DND-41 (cell line): ENCODE results near the gene KCNG4.
A peak's percentile ranks its signal among the peaks of the same experiment; 100 is the strongest.

Experiments used
- ATAC-seq: fragments of 200-7000 bp; cut with Tn5 transposase; 3 replicates; pipeline ENCODE4 v1.9.1; 2021; ENCODE audit warnings: low read depth; ENCODE audit not compliant: insufficient read depth
- DNase-seq: peaks from one replicate; pipeline ENCODE4 v3.0.0-alpha.2; 2020
- H2AFZ ChIP-seq: 2 replicates; pipeline ENCODE4 v1.6.0; 2012; ENCODE audit warnings: low read depth, low read length
- H3K27ac ChIP-seq: 2 replicates; pipeline ENCODE4 v1.5.1; 2012; ENCODE audit warnings: low read length, inconsistent platforms
- H3K27me3 ChIP-seq: fragments of 200-600 bp; sonication (generic); 2 replicates; pipeline ENCODE4 v1.6.0; 2012; ENCODE audit warnings: low read length, mild to moderate bottlenecking, inconsistent platforms; ENCODE audit not compliant: insufficient read depth, poor library complexity
- H3K36me3 ChIP-seq: 2 replicates; pipeline ENCODE4 v1.5.1; 2012; ENCODE audit warnings: low read length, inconsistent platforms; ENCODE audit not compliant: insufficient read depth
- H3K4me1 ChIP-seq: 2 replicates; pipeline ENCODE4 v1.5.1; 2012; ENCODE audit warnings: mild to moderate bottlenecking, low read length; ENCODE audit not compliant: insufficient read depth
- H3K4me2 ChIP-seq: 2 replicates; pipeline ENCODE4 v1.6.0; 2012; ENCODE audit warnings: mild to moderate bottlenecking, moderate library complexity, low read length, inconsistent platforms; ENCODE audit not compliant: insufficient read depth
- H3K4me3 ChIP-seq, 2 experiments: fragments of 200-600 bp in 1 of 2; shearing (Covaris generic) in 1 of 2; 2 replicates each; pipeline ENCODE4 v1.5.1; 2012 to 2016; ENCODE audit warnings: inconsistent platforms in 2 of 2, low read length in 2 of 2, mild to moderate bottlenecking in 2 of 2, low read depth in 1 of 2, moderate library complexity in 1 of 2
- H3K79me2 ChIP-seq: 2 replicates; pipeline ENCODE4 v1.6.0; 2012; ENCODE audit warnings: low read length, inconsistent platforms; ENCODE audit not compliant: insufficient read depth
- H3K9ac ChIP-seq: 2 replicates; pipeline ENCODE4 v1.6.0; 2012; ENCODE audit warnings: low read depth, mild to moderate bottlenecking, inconsistent platforms, low read length, moderate library complexity
- H3K9me3 ChIP-seq: 2 replicates; pipeline ENCODE4 v1.5.1; 2012; ENCODE audit warnings: low read length, moderate library complexity, mild to moderate bottlenecking, inconsistent platforms; ENCODE audit not compliant: insufficient read depth, severe bottlenecking
- H4K20me1 ChIP-seq: 2 replicates; pipeline ENCODE4 v1.6.0; 2012; ENCODE audit warnings: low read length; ENCODE audit not compliant: insufficient read depth
- EZH2 ChIP-seq: IDR thresholded peaks from 3 replicates; pipeline ENCODE4 v1.6.1; 2012; ENCODE audit warnings: borderline replicate concordance, low read depth, mild to moderate bottlenecking, moderate library complexity, low read length, inconsistent platforms; ENCODE audit not compliant: severe bottlenecking
- TF ChIP-seq, protein P1 (sequence below): IDR thresholded peaks from 2 replicates; pipeline ENCODE4 v1.5.1; 2012; ENCODE audit warnings: borderline replicate concordance, low read length, moderate library complexity, mild to moderate bottlenecking; ENCODE audit not compliant: poor library complexity, severe bottlenecking; ENCODE audit errors: extremely low read depth

Gene KCNG4

DNA sequence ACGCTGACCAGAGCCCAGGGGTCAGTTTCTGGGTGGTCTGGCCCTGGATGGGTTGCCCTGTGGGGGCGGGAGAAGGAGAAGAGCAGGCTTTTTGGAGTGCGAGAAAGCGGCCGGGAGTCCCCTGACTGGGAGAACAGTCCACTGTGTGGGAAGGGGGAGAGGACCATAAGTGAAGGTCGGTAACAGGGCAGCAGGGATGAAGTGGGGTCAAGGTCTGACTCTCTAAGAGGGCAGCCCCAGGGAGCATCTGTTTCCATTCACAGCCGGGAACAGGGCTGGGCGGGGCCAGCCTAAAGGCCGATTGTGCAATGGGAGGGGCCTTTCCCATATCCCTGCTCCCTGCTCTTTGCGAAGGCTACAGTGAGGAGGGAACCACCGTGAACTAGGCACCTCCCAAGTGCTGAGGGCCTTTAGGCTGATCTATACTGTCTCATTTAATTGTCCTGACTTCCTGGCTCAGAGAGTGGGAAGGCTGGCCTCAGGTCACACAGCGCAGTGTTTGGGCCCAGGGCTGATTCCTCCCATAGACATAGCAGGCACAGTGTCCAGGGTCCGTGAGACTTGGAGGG lies 44.4 kb upstream of the KCNG4 start:
- DNase-seq (no peak), ATAC-seq (no peak)
- H3K36me3 ChIP-seq, result no peaks in the 10 kb centered on the region
- no peaks in the 10 kb centered on the region for H3K79me2 ChIP-seq
- no peaks in the 10 kb centered on the region for H4K20me1 ChIP-seq
- no peak overlapping the region for H3K4me2 ChIP-seq
- TF ChIP-seq EZH2, result no peak
- no peaks in the 10 kb centered on the region for H3K9me3 ChIP-seq
- no peak overlapping the region for H3K9ac ChIP-seq
- no peak overlapping the region for H3K4me3 ChIP-seq
- no peak overlapping the region for H2AFZ ChIP-seq
- H3K27me3 ChIP-seq, result peaks cover 6% of the 10 kb centered on the region
- no peak overlapping the region for H3K27ac ChIP-seq
- H3K4me1 ChIP-seq, result no peaks in the 10 kb centered on the region

DNA sequence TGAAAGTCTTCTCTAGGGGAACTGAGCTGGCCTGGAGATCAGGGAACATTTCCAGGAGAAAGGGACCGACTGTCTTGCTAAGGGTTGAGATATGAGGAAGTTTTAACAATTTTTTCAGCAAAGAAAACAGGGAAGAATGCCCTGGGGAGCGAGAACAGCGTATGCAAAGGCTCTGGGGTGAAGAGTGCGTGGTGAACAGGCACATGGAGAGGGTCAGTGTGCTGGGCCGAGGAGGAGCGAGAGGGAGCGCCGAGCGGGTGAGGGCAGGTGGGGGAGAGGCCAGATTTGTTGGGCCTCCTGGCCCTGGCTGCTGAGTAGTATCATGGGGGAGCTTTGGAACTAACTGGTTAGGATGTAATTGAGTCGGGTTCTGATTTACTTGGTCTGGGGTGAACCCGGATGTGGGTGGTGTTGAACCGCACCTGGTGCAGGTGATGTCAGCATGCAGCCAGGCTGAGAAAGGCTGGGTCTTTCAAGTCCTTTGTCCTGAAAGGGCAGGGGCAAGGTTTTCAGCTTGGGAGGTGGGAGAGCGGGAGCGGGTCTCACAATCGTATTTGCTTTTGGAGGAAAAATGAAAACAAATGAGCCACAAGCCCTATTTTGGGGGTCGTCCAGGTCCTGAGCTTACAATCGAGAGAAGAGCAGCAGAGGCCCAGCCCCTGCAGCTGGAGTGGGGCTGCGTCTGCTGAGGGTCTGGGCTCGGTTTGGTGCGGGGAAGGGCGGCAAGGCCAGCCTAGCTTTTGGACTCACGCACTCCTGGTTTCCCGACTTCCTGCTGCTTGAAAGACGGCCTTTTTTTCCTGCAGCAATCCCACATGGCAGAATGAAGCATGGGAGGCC lies 43.7 kb upstream of the KCNG4 start:
- no peak overlapping the region for H3K4me3 ChIP-seq
- no peaks in the 10 kb centered on the region for H4K20me1 ChIP-seq
- no peaks in the 10 kb centered on the region for H3K9me3 ChIP-seq
- TF ChIP-seq, protein P1, sequence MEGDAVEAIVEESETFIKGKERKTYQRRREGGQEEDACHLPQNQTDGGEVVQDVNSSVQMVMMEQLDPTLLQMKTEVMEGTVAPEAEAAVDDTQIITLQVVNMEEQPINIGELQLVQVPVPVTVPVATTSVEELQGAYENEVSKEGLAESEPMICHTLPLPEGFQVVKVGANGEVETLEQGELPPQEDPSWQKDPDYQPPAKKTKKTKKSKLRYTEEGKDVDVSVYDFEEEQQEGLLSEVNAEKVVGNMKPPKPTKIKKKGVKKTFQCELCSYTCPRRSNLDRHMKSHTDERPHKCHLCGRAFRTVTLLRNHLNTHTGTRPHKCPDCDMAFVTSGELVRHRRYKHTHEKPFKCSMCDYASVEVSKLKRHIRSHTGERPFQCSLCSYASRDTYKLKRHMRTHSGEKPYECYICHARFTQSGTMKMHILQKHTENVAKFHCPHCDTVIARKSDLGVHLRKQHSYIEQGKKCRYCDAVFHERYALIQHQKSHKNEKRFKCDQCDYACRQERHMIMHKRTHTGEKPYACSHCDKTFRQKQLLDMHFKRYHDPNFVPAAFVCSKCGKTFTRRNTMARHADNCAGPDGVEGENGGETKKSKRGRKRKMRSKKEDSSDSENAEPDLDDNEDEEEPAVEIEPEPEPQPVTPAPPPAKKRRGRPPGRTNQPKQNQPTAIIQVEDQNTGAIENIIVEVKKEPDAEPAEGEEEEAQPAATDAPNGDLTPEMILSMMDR, result no peak
- TF ChIP-seq EZH2, result no peak
- ATAC-seq (no peak), DNase-seq (no peak)
- peaks cover 6% of the 10 kb centered on the region for H3K27me3 ChIP-seq
- no peaks in the 10 kb centered on the region for H3K36me3 ChIP-seq
- H3K27ac ChIP-seq, result no peak overlapping the region
- H3K4me1 ChIP-seq, result no peaks in the 10 kb centered on the region
- H3K79me2 ChIP-seq, result no peaks in the 10 kb centered on the region
- no peak overlapping the region for H2AFZ ChIP-seq
- no peak overlapping the region for H3K9ac ChIP-seq
- no peak overlapping the region for H3K4me2 ChIP-seq

DNA sequence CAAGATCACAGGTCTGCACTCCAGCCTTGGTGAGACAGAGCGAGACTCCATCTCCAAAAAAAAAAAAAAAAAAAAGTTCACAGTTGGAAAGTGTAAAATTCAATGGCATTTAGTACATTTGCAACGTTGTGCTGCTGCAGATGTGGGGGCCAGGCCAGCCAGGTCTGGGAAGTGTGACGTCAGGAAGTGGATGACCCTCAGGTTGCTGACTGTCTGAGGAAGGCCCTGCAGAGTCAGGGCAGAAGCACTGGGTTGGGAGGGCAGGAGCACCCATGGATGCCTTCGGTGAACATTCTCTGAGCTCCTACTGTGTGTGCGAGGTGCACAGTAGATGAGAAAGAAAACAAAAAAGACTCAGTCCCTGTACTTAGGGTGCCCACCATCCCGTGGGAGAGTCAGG lies 42.7 kb upstream of the KCNG4 start:
- H4K20me1 ChIP-seq, result no peaks in the 10 kb centered on the region
- no peaks in the 10 kb centered on the region for H3K27me3 ChIP-seq
- H3K4me1 ChIP-seq, result no peaks in the 10 kb centered on the region
- ATAC-seq (no peak), DNase-seq (no peak)
- no peaks in the 10 kb centered on the region for H3K9me3 ChIP-seq
- H2AFZ ChIP-seq, result no peak overlapping the region
- H3K4me2 ChIP-seq, result no peak overlapping the region
- no peak overlapping the region for H3K27ac ChIP-seq
- H3K9ac ChIP-seq, result no peak overlapping the region
- no peak overlapping the region for H3K4me3 ChIP-seq
- TF ChIP-seq, protein P1, result no peak
- no peak for TF ChIP-seq EZH2
- no peaks in the 10 kb centered on the region for H3K36me3 ChIP-seq
- H3K79me2 ChIP-seq, result no peaks in the 10 kb centered on the region

DNA sequence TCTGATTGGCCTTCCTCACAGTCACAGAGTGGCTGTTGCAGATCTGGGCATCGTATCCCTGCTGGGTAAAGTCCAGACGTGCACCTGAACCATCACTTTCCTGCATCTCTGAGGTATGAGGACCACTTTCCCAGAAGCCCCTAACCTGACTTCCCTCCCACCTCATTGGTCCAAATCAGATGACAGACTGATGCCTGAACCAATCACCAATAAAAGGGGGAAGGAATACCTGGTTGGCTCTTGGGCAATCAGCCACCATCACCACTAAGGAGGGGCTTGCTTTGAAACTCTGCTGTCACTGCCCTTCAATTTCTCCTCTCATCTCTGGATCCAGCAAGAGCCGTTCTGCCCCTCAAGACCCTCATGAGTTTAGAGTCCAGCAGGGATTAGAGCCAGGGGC lies 41.3 kb upstream of the KCNG4 start:
- Histone ChIP-seq H3K4me3 (no peak overlapping the region), H3K79me2 (no peaks in the 10 kb centered on the region), H3K27me3 (no peaks in the 10 kb centered on the region), H3K9me3 (no peaks in the 10 kb centered on the region), H3K4me2 (no peak overlapping the region), H4K20me1 (no peaks in the 10 kb centered on the region), H3K27ac (no peak overlapping the region), H3K4me1 (no peaks in the 10 kb centered on the region), H2AFZ (no peak overlapping the region), H3K36me3 (no peaks in the 10 kb centered on the region), H3K9ac (no peak overlapping the region)
- TF ChIP-seq EZH2, result no peak
- TF ChIP-seq, protein P1, result no peak
- ATAC-seq (no peak), DNase-seq (peak; percentile 10)
